Gastrocnemius medialis (tissue), 4 donors: ENCODE measurements around the gene ZNF605. TPM values are rescaled to one million over a fixed set of nuclear protein-coding genes. Genes with fewer than 3 reads are reported as not detected.

Experiments
- ATAC-seq, 2 donors: fragments of 150-250 bp; one replicate each; pipeline ENCODE4 v1.9.1; 2016
- DNase-seq, 2 donors: peaks; one replicate each; pipeline ENCODE4 v3.0.0-alpha.2; 2019
- H3K27ac ChIP-seq, 4 donors: fragments of 200-600 bp; sonication (generic); 1 replicate in 1 of 4; 2 replicates in 3 of 4; pipeline ENCODE4 v1.5.1; 2016 to 2018; ENCODE audit warnings: mild to moderate bottlenecking in 2 of 4, moderate library complexity in 1 of 4
- H3K27me3 ChIP-seq, 3 donors: fragments of 200-600 bp; sonication (generic) in 2 of 3; 1 replicate in 1 of 3; 2 replicates in 2 of 3; pipeline versions ENCODE4 v1.5.1 to v1.6.0; 2016 to 2019; ENCODE audit warnings: mild to moderate bottlenecking in 1 of 3, moderate library complexity in 1 of 3
- H3K36me3 ChIP-seq, 2 donors: fragments of 200-600 bp; sonication (generic) in 1 of 2; one replicate each; pipeline ENCODE4 v1.5.1; 2017 to 2018
- H3K4me1 ChIP-seq, 2 donors: fragments of 200-600 bp; sonication (generic) in 1 of 2; one replicate each; pipeline ENCODE4 v1.5.1; 2016 to 2017; ENCODE audit warnings: mild to moderate bottlenecking in 2 of 2
- H3K4me3 ChIP-seq, 4 donors: fragments of 200-600 bp; sonication (generic) in 3 of 4; 1 replicate in 1 of 4; 2 replicates in 3 of 4; pipeline ENCODE4 v1.5.1; 2016 to 2019; ENCODE audit warnings: mild to moderate bottlenecking in 2 of 4
- H3K9me3 ChIP-seq, 3 donors: fragments of 200-600 bp; sonication (generic) in 2 of 3; 1 replicate in 1 of 3; 2 replicates in 2 of 3; pipeline ENCODE4 v1.5.1; 2016 to 2019
- POLR2A ChIP-seq, 2 donors: fragments of 450-650 bp; IDR thresholded peaks; one replicate each; pipeline ENCODE4 v1.6.1; 2017; ENCODE audit warnings: antibody characterized with exemption in 2 of 2, mild to moderate bottlenecking in 2 of 2, moderate library complexity in 2 of 2
- in situ Hi-C, 4 donors: fragments of 200-750 bp; cut with MboI; loops; one replicate each; pipeline versions ENCODE4 v1.15.0 to v1.8.0; 2017; ENCODE audit warnings: low sequenced_read_pairs in 4 of 4
- intact Hi-C: fragments of 100-400 bp; cut with DNase I; formaldehyde crosslinking; loops from one replicate; pipeline ENCODE4 v1.15.1; 2023; ENCODE audit warnings: low total_unique reads
- total RNA-seq, 4 donors: library from RNA; depleted of rRNA; stranded (reverse); fragments of >200 nt; gene quantifications; one replicate each; pipeline versions ENCODE4 v1.1.0 to v1.2.3, GENCODE V29; 2016
- TF ChIP-seq, protein P1 (sequence below), 5 experiments: fragments of 450-650 bp in 3 of 5; fragments of 200-600 bp in 2 of 5; sonication (generic) in 2 of 5; IDR thresholded peaks in 4 of 5; conservative IDR thresholded peaks in 1 of 5; 1 replicate in 4 of 5; 2 replicates in 1 of 5; pipeline ENCODE4 v1.5.1; 2016 to 2019; ENCODE audit warnings: antibody characterized with exemption in 5 of 5, mild to moderate bottlenecking in 3 of 5, moderate library complexity in 3 of 5

Gene ZNF605
- total RNA-seq, 4 donors from 2014 or later = 2.1 to 4.6 (median 2.2) TPM

DNA sequence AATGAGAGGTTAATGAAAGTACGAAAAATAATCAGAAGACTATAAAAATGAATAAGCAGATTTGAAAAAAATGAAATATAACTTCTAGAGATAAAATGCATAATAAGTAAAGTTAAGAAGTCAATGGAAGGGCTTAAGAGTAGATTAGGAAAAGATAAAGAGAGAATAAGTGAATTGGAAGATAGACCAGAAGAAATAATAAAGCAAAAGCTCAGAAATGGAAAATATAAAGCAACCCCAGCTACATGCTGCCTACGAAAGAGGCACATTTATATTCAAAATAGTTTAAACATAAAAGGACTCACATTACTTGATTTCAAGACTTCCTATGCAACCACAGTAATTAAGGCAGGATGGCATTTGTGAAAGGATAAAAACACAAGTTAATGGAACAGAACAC is 19.9 kb downstream of the ZNF605 start:
- H3K4me3 ChIP-seq = no peak overlapping the region
- ATAC-seq (no peak), DNase-seq (no peak)
- intact Hi-C loops = no loop called here
- no peaks in the 10 kb centered on the region for H3K4me1 ChIP-seq
- no peaks in the 10 kb centered on the region for H3K27me3 ChIP-seq
- H3K36me3 ChIP-seq = peaks cover 0 to 56% of the 10 kb centered on the region in 2 donors
- in situ Hi-C loops = no loop called here
- peaks cover 3 to 41% (median 24%) of the 10 kb centered on the region in 3 donors for H3K9me3 ChIP-seq
- H3K27ac ChIP-seq = no peak overlapping the region
- TF ChIP-seq, protein P1, sequence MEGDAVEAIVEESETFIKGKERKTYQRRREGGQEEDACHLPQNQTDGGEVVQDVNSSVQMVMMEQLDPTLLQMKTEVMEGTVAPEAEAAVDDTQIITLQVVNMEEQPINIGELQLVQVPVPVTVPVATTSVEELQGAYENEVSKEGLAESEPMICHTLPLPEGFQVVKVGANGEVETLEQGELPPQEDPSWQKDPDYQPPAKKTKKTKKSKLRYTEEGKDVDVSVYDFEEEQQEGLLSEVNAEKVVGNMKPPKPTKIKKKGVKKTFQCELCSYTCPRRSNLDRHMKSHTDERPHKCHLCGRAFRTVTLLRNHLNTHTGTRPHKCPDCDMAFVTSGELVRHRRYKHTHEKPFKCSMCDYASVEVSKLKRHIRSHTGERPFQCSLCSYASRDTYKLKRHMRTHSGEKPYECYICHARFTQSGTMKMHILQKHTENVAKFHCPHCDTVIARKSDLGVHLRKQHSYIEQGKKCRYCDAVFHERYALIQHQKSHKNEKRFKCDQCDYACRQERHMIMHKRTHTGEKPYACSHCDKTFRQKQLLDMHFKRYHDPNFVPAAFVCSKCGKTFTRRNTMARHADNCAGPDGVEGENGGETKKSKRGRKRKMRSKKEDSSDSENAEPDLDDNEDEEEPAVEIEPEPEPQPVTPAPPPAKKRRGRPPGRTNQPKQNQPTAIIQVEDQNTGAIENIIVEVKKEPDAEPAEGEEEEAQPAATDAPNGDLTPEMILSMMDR (IDR thresholded peaks at IDR 0.05 in 4 of 5, conservative IDR thresholded peaks at IDR 0.05 in 1 of 5) = no peak
- TF ChIP-seq POLR2A (IDR thresholded peaks at IDR 0.05) = no peak

DNA sequence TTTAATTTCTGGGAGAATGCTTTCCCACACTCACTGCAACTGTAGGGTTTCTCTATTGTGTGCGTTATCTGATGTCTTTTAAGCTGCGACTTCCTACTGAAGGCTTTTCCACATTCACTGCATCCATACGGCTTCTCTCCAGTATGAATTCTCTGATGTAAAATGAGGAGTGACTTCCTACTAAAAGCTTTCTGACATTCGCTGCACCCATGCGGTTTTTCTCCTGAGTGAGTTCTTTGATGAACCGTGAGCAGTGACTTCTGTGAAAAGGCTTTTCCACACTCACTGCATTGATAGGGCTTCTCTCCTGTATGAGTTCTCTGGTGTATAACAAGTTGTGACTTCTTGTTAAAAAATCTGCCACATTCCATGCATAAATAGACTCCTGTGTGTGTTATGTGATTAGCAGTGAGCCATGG is 29.7 kb downstream of the ZNF605 start:
- H3K27me3 ChIP-seq = peaks cover 0 to 5% (median 0%) of the 10 kb centered on the region in 3 donors
- H3K4me1 ChIP-seq = no peaks in the 10 kb centered on the region
- H3K36me3 ChIP-seq = peaks cover 46 to 100% of the 10 kb centered on the region in 2 donors
- no peak overlapping the region for H3K27ac ChIP-seq
- in situ Hi-C loops = no loop called here
- ATAC-seq (no peak), DNase-seq (no peak)
- no peak for TF ChIP-seq POLR2A (IDR thresholded peaks at IDR 0.05)
- TF ChIP-seq, protein P1 (IDR thresholded peaks at IDR 0.05 in 4 of 5, conservative IDR thresholded peaks at IDR 0.05 in 1 of 5) = no peak
- peak overlapping the region in 1 of 4 donors; percentile 37 for H3K4me3 ChIP-seq
- peaks cover 64 to 98% (median 71%) of the 10 kb centered on the region in 3 donors for H3K9me3 ChIP-seq
- intact Hi-C loops = no loop called here

DNA sequence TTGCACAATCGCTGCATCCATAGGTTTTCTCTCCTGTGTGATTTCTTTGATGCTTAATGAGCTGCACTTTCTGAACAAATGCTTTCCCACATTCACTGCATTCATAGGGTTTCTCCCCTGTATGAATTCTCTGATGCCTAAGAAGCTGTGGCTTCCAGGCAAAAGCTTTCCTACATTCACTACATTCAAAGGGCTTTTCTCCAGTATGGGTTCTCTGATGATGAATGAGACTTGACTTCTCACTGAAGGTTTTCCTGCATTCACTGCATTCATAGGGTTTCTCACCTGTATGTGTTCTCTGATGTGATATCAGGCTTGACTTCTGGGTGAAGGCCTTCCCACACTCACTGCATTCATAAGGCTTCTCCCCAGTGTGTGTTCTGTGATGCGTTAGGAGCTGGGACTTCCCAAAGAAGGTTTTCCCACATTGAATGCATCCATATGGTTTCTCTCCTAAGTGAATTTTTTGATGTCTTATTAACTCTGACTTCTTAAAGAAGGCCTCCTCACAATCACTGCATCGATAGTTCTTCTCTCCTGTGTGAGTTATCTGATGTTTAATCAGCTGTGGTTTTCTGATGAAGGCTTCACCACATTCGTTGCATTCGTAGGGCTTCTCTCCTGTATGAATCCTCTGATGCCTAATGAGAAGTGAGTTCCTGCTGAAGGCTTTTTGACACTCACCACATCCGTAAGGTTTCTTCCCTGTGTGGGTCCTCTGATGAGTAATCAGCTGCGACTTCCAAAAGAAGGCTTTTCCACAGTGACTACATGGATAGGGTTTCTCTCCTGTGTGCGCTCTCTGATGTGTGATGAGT is 30.3 kb downstream of the ZNF605 start:
- Histone ChIP-seq H3K9me3 (peaks cover 64 to 98% (median 66%) of the 10 kb centered on the region in 3 donors), H3K27ac (no peak overlapping the region), H3K36me3 (peaks cover 45 to 100% of the 10 kb centered on the region in 2 donors), H3K4me3 (peak overlapping the region in 2 of 4 donors; percentile 3 to 37), H3K4me1 (no peaks in the 10 kb centered on the region), H3K27me3 (peaks cover 0 to 5% (median 0%) of the 10 kb centered on the region in 3 donors)
- DNase-seq = no peak
- ATAC-seq = no peak
- intact Hi-C loops (no loop called here), in situ Hi-C loops (no loop called here)
- TF ChIP-seq, protein P1 (IDR thresholded peaks at IDR 0.05 in 4 of 5, conservative IDR thresholded peaks at IDR 0.05 in 1 of 5) = no peak
- no peak for TF ChIP-seq POLR2A (IDR thresholded peaks at IDR 0.05)

DNA sequence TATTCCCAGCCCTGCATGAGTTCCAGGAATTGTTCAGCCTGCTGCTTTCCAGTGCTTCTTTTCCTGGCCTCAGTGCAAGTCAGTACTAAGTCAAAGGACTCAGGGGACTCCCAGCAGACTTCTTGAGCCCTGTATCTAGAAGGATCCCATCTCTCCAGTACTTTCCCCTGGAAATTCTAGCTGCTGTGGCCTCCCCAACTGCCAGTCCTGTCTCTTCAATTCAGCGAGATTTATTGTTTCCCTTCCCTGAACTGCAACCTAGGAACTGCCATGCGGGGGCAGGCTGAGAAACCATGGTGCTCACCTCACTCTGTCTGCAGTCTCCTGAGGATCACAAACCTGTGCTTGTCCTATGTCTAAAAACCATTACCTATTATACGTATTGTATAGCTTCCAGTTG is 31.8 kb downstream of the ZNF605 start:
- in situ Hi-C loops = no loop called here
- peak overlapping the region in 1 of 4 donors; percentile 37 for H3K4me3 ChIP-seq
- TF ChIP-seq, protein P1 (IDR thresholded peaks at IDR 0.05 in 4 of 5, conservative IDR thresholded peaks at IDR 0.05 in 1 of 5) = no peak
- no peak for TF ChIP-seq POLR2A (IDR thresholded peaks at IDR 0.05)
- peaks cover 58 to 98% (median 65%) of the 10 kb centered on the region in 3 donors for H3K9me3 ChIP-seq
- intact Hi-C loops = no loop called here
- H3K27me3 ChIP-seq = peaks cover 0 to 5% (median 0%) of the 10 kb centered on the region in 3 donors
- ATAC-seq (no peak), DNase-seq (no peak)
- no peak overlapping the region for H3K27ac ChIP-seq
- H3K4me1 ChIP-seq = no peaks in the 10 kb centered on the region
- H3K36me3 ChIP-seq = peaks cover 37 to 86% of the 10 kb centered on the region in 2 donors
